CD4-positive, alpha-beta T cell (primary cell): ENCODE measurements around the gene TMOD3. TPM values are rescaled to one million over a fixed set of nuclear protein-coding genes. Genes with fewer than 3 reads are reported as not detected.

Source experiments
- ATAC-seq: fragments of 200-7000 bp; cut with Tn5 transposase; one replicate; pipeline ENCODE4 v1.10.0; 2022; ENCODE audit warnings: mild to moderate bottlenecking; ENCODE audit not compliant: poor library complexity
- CTCF ChIA-PET: fragments of 350-600 bp; sonication (Branson Sonifier 250); formaldehyde crosslinking; loops from one replicate; lab custom pipeline; 2021; ENCODE audit warnings: antibody characterized with exemption, inconsistent platforms; lab: Charles Lee
- POLR2A ChIA-PET: fragments of 350-600 bp; sonication (Branson Sonifier 250); formaldehyde crosslinking; loops from one replicate; lab custom pipeline; 2021; ENCODE audit warnings: antibody characterized with exemption, inconsistent platforms; lab: Charles Lee
- DNase-seq, 14 experiments: peaks; one replicate each; pipeline ENCODE4 v3.0.0-alpha.2; 2013 to 2020; ENCODE audit warnings: mixed read lengths in 2 of 14
- H3K27ac ChIP-seq, 2 donors: one replicate each; pipeline versions ENCODE4 v1.5.1 to v1.7.0; 2013; ENCODE audit warnings: low read length in 2 of 2, low read depth in 1 of 2, mild to moderate bottlenecking in 1 of 2
- H3K27me3 ChIP-seq, 2 experiments: 1 replicate in 1 of 2; 2 replicates in 1 of 2; pipeline versions ENCODE4 v1.6.1 to v1.7.0; 2013; ENCODE audit warnings: low read length in 2 of 2, control low read depth in 1 of 2, mild to moderate bottlenecking in 1 of 2, moderate library complexity in 1 of 2; ENCODE audit not compliant: insufficient read depth in 2 of 2, control insufficient read depth in 1 of 2
- H3K36me3 ChIP-seq: one replicate; pipeline ENCODE4 v1.6.1; 2013; ENCODE audit warnings: low read length, control low read depth; ENCODE audit not compliant: insufficient read depth
- H3K4me1 ChIP-seq: one replicate; pipeline ENCODE4 v1.6.1; 2013; ENCODE audit warnings: low read length, control low read depth; ENCODE audit not compliant: insufficient read depth
- H3K4me3 ChIP-seq: one replicate; pipeline ENCODE4 v1.5.1; 2013; ENCODE audit warnings: mild to moderate bottlenecking, low read length, moderate library complexity
- H3K9me3 ChIP-seq, 2 experiments: 1 replicate in 1 of 2; 2 replicates in 1 of 2; pipeline versions ENCODE4 v1.6.1 to v1.7.0; 2013; ENCODE audit warnings: low read length in 2 of 2, mild to moderate bottlenecking in 2 of 2, control low read depth in 1 of 2, moderate library complexity in 1 of 2; ENCODE audit not compliant: control insufficient read depth in 1 of 2, insufficient read depth in 1 of 2
- H3K27ac Mint-ChIP-seq: one replicate; pipeline ENCODE4 v1.8.0; 2020; ENCODE audit warnings: mixed read lengths
- H3K27me3 Mint-ChIP-seq: one replicate; pipeline ENCODE4 v1.8.0; 2021; ENCODE audit warnings: mixed read lengths
- H3K36me3 Mint-ChIP-seq: one replicate; pipeline ENCODE4 v1.8.0; 2021; ENCODE audit warnings: low read depth, mixed read lengths
- H3K4me1 Mint-ChIP-seq: one replicate; pipeline ENCODE4 v1.8.0; 2021; ENCODE audit warnings: low read depth, mixed read lengths
- H3K4me3 Mint-ChIP-seq: one replicate; pipeline ENCODE4 v1.8.0; 2020; ENCODE audit warnings: mild to moderate bottlenecking, mixed read lengths
- H3K9me3 Mint-ChIP-seq: one replicate; pipeline ENCODE4 v1.8.0; 2020; ENCODE audit warnings: mixed read lengths
- intact Hi-C, 2 experiments: fragments of 100-400 bp; cut with DNase I in 1 of 2; cut with micrococcal nuclease in 1 of 2; formaldehyde crosslinking; loops; one replicate each; pipeline versions ENCODE4 v1.15.1 to v1.9.0; 2023 to 2025; cut with DNase I, micrococcal nuclease
- polyA plus RNA-seq, 2 donors: library from polyadenylated mRNA; unstranded; fragments of 120-200 nt; gene quantifications; one replicate each; pipeline ENCODE4 v1.2.1, GENCODE V29; 2013
- total RNA-seq, 174 experiments: library from RNA in 2 of 174; stranded (reverse) in 2 of 174; gene quantifications; one replicate each; pipeline ENCODE4 v1.2.3 and lab custom pipeline; 2021 to 2026
- TF ChIP-seq, protein P1 (sequence below): fragments of 200-600 bp; IDR thresholded peaks from one replicate; pipeline ENCODE4 v1.8.0; 2022; ENCODE audit warnings: antibody characterized with exemption, mild to moderate bottlenecking

The TMOD3 gene
- total RNA-seq (10 to 100 TPM; 37.6 to 39.0 TPM), total RNA-seq (lab: John Stamatoyannopoulos, UW) (77.0 to 260 (median 153) reads per million in 172 experiments)
- 28.9 TPM for polyA plus RNA-seq (2013, experiment 1 of 2)
- polyA plus RNA-seq (2013, experiment 2 of 2): 31.9 TPM

DNA sequence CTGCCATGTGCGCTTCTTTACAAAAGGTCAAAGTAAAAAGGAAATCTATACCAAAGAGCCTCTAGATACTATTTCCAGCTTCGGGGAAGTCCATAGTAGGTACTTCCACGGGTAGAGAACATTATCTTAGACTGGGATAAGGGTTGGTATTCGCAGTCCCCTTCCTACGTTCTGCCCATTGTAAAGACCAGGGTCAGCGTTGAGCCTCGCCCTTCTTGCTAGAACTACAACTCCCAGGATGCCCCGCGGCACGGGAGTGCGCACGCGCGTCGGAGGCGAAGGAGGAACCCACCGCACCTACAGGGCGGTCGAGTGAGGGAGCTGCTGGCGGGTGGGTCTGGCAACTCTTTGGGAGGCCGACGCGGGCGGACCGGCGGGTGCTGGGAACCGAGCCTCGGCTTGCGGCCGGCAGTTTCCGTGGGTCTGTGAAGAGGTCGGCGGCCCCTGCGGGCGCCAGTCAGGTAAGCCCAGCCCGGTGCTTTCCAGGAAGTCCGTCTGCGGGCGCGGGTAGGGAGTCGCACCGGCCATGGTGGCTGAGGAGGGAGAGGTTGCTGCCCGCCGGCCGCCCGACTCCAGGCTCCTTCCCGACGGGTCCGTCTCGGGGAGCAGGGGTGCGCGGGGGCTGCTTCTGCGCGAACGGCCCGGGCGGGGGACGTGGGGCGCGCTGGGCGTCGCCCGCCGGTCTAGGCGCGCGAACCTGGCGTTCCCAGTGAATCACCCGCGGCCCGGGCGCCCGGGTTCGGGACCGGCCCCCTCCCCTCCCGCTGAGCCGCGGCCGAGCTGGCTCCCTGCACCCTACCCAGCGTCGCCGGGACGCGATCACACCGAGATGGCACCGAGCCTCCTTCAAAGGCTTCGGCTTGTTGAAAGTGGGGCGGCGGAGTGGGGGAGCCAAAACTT, at the start of gene TMOD3:
Gene TMOD3 (plus strand): TSS at position 278 of the 900 bp plus-strand sequence. CDS start 33,232 bp downstream, outside the sequence.
- ATAC-seq (peak; percentile 82), DNase-seq (peak; percentile 83 to 93 (median 86))
- Histone ChIP-seq H3K27me3 (no peaks in the 10 kb centered on the region), H3K4me1 (peaks cover 15% of the 10 kb centered on the region), H3K36me3 (no peaks in the 10 kb centered on the region), H3K27ac (peak within 1 kb of the TSS; percentile 63 to 85), H3K9me3 (no peaks in the 10 kb centered on the region), H3K4me3 (peak within 1 kb of the TSS; percentile 82)
- H3K9me3 Mint-ChIP-seq: no peaks in the 10 kb centered on the region
- POLR2A ChIA-PET: interaction anchor here (0.7 to 2.0 kb wide), 11 partner anchors 9 to 1475 kb away, joined by 3 to 15 read pairs (median 4); partner anchors contain the start of genes GABPB1, LEO1 and LYSMD2
- H3K4me3 Mint-ChIP-seq: peak within 1 kb of the TSS; percentile 100
- H3K4me1 Mint-ChIP-seq: peaks cover 52% of the 10 kb centered on the region
- CTCF ChIA-PET: interaction anchor here (0.8 to 1.0 kb wide), 3 partner anchors 12 to 53 kb away, joined by 3 to 4 read pairs (median 4); no protein-coding TSS in a partner anchor
- H3K27me3 Mint-ChIP-seq: no peaks in the 10 kb centered on the region
- peak within 1 kb of the TSS; percentile 91 for H3K27ac Mint-ChIP-seq
- intact Hi-C loops: loop anchor here (1.0 to 5.0 kb wide), 4 partner anchors 29 to 193 kb away; partner anchors contain the start of gene LYSMD2 (in 1 of the 2)
- TF ChIP-seq, protein P1, sequence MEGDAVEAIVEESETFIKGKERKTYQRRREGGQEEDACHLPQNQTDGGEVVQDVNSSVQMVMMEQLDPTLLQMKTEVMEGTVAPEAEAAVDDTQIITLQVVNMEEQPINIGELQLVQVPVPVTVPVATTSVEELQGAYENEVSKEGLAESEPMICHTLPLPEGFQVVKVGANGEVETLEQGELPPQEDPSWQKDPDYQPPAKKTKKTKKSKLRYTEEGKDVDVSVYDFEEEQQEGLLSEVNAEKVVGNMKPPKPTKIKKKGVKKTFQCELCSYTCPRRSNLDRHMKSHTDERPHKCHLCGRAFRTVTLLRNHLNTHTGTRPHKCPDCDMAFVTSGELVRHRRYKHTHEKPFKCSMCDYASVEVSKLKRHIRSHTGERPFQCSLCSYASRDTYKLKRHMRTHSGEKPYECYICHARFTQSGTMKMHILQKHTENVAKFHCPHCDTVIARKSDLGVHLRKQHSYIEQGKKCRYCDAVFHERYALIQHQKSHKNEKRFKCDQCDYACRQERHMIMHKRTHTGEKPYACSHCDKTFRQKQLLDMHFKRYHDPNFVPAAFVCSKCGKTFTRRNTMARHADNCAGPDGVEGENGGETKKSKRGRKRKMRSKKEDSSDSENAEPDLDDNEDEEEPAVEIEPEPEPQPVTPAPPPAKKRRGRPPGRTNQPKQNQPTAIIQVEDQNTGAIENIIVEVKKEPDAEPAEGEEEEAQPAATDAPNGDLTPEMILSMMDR: no peak
- H3K36me3 Mint-ChIP-seq: peaks cover 14% of the 10 kb centered on the region

DNA sequence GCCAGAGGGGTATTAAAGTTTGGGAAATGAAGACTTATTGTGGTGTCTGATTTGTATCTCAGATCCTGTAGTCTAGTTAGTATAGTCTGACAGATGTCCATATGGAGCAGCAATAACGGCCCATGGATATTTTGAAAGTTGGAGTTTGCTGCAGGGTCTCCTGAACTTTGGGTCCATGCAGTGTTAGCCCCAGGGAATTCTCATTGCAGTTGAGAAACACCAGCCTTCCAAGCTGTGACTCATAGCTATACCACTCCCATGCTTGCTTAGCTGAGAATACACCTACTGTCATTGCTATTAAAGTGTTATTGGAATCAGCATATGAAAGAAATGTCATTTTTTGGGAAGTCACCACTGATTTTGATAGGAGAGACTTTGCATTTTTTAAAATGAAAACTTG, 48.8 kb upstream of the TMOD3 start:
- Mint-ChIP-seq H3K9me3 (no peaks in the 10 kb centered on the region), H3K4me1 (peaks cover 9% of the 10 kb centered on the region)
- peaks cover 26% of the 10 kb centered on the region for H3K36me3 ChIP-seq

DNA sequence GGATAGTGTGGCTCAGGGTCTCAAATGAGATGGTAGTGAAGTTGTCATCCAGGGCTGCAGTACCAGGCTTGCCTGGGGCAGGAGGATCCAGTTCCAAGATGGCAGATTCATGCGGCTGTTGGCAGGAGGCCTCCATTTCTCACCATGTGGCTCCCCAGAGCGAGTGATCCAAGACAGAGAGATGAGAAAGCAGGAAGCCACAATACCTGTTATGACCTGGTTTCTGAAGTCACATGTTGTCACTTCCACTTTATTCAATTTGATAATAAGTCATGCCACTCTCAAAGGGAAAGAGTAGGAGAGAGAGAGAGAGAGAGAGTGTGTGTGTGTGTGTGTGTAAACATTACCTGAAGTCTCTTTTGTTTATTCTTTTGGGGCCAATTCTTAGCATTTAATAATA, 47.9 kb upstream of the TMOD3 start:
- ChIA-PET CTCF (interaction anchor here (1.8 kb wide), 1 partner anchor 132 kb away, joined by 5 read pairs; no protein-coding TSS in a partner anchor), POLR2A (no interaction called here)
- Histone ChIP-seq H3K36me3 (peaks cover 23% of the 10 kb centered on the region), H3K27me3 (no peaks in the 10 kb centered on the region), H3K4me3 (no peak overlapping the region), H3K27ac (no peak overlapping the region), H3K4me1 (no peaks in the 10 kb centered on the region), H3K9me3 (no peaks in the 10 kb centered on the region)
- Mint-ChIP-seq H3K9me3 (no peaks in the 10 kb centered on the region), H3K4me1 (peaks cover 5% of the 10 kb centered on the region), H3K36me3 (peaks cover 72% of the 10 kb centered on the region), H3K4me3 (no peak overlapping the region), H3K27ac (no peak overlapping the region), H3K27me3 (no peaks in the 10 kb centered on the region)
- intact Hi-C loops: no loop called here
- TF ChIP-seq, protein P1: no peak
- ATAC-seq (no peak), DNase-seq (no peak)

More for the DNA sequence above, 48.8 kb upstream of the TMOD3 start:
- no peaks in the 10 kb centered on the region for H3K27me3 ChIP-seq
- no peak overlapping the region for H3K27ac ChIP-seq
- intact Hi-C loops: no loop called here
- ATAC-seq: no peak
- no peak for DNase-seq
- TF ChIP-seq, protein P1: no peak
- no peak overlapping the region for H3K4me3 Mint-ChIP-seq
- H3K27ac Mint-ChIP-seq: no peak overlapping the region
- no peaks in the 10 kb centered on the region for H3K4me1 ChIP-seq
- ChIA-PET CTCF (interaction anchor here (0.5 to 1.8 kb wide), 2 partner anchors 125 to 131 kb away, joined by 3 to 5 read pairs; no protein-coding TSS in a partner anchor), POLR2A (interaction anchor here (0.7 kb wide), 1 partner anchor 11 kb away, joined by 3 read pairs; no protein-coding TSS in a partner anchor)
- no peaks in the 10 kb centered on the region for H3K27me3 Mint-ChIP-seq
- H3K9me3 ChIP-seq: no peaks in the 10 kb centered on the region
- peaks cover 72% of the 10 kb centered on the region for H3K36me3 Mint-ChIP-seq
- H3K4me3 ChIP-seq: no peak overlapping the region
